B cell (primary cell): Measurements from ENCODE around the gene LRRN3. TPM values are rescaled to one million over a fixed set of nuclear protein-coding genes. Genes with fewer than 3 reads are reported as not detected.
A peak's percentile ranks its signal among the peaks of the same experiment; 100 is the strongest.

Source experiments
- ATAC-seq: fragments of 200-7000 bp; cut with Tn5 transposase; one replicate; pipeline ENCODE4 v1.10.0; 2021; ENCODE audit warnings: low read depth, mild to moderate bottlenecking, moderate number of reproducible peaks, moderate library complexity
- CTCF ChIA-PET: fragments of 350-600 bp; sonication (Branson Sonifier 250); formaldehyde crosslinking; loops from one replicate; lab custom pipeline; 2021; ENCODE audit warnings: antibody characterized with exemption, inconsistent platforms; lab: Charles Lee
- POLR2A ChIA-PET: fragments of 350-600 bp; sonication (Branson Sonifier 250); formaldehyde crosslinking; loops from one replicate; lab custom pipeline; 2021; ENCODE audit warnings: antibody characterized with exemption; lab: Charles Lee
- DNase-seq: peaks from one replicate; pipeline ENCODE4 v3.0.0; 2013
- H2AFZ ChIP-seq: 2 replicates; pipeline ENCODE4 v1.6.1; 2012; ENCODE audit warnings: mild to moderate bottlenecking, low read depth, low read length; ENCODE audit not compliant: insufficient read depth, poor library complexity, severe bottlenecking
- H3K27ac ChIP-seq, 2 donors: 1 replicate in 1 of 2; 2 replicates in 1 of 2; pipeline ENCODE4 v1.5.1; 2012 to 2013; ENCODE audit warnings: low read length in 2 of 2, mild to moderate bottlenecking in 2 of 2, moderate library complexity in 1 of 2
- H3K27me3 ChIP-seq, 4 experiments: fragments of 200-600 bp in 1 of 4; sonication (generic) in 1 of 4; replicated peaks in 1 of 4; 1 replicate in 2 of 4; 2 replicates in 2 of 4; pipeline versions ENCODE4 v1.6.1 to v1.7.0; 2013 to 2016; ENCODE audit warnings: low read length in 3 of 4, mild to moderate bottlenecking in 2 of 4, mixed read lengths in 1 of 4, moderate library complexity in 1 of 4; ENCODE audit not compliant: insufficient read depth in 4 of 4, control insufficient read depth in 3 of 4; ENCODE audit errors: control extremely low read depth in 1 of 4
- H3K36me3 ChIP-seq, 2 experiments: replicated peaks in 1 of 2; 1 replicate in 1 of 2; 2 replicates in 1 of 2; pipeline versions ENCODE4 v1.6.1 to v1.7.1; 2013; ENCODE audit warnings: low read length in 1 of 2; ENCODE audit not compliant: insufficient read depth in 2 of 2, control insufficient read depth in 1 of 2; ENCODE audit errors: control extremely low read depth in 1 of 2, extremely low read depth in 1 of 2
- H3K4me1 ChIP-seq, 2 donors: fragments of 200-600 bp in 1 of 2; sonication (generic) in 1 of 2; 1 replicate in 1 of 2; 2 replicates in 1 of 2; pipeline versions ENCODE4 v1.5.1 to v1.6.1; 2013 to 2017; ENCODE audit warnings: low read length in 2 of 2; ENCODE audit not compliant: control insufficient read depth in 2 of 2, insufficient read depth in 2 of 2
- H3K4me2 ChIP-seq: replicated peaks from 2 replicates; pipeline ENCODE3; 2012; ENCODE audit warnings: mild to moderate bottlenecking, low read depth, low read length; ENCODE audit not compliant: poor library complexity, severe bottlenecking
- H3K4me3 ChIP-seq, 5 experiments: fragments of 200-600 bp in 1 of 5; sonication (generic) in 1 of 5; 1 replicate in 3 of 5; 2 replicates in 2 of 5; pipeline versions ENCODE4 v1.5.1 to v1.7.0; 2011 to 2016; ENCODE audit warnings: low read length in 4 of 5, mild to moderate bottlenecking in 4 of 5, low read depth in 2 of 5, control low read depth in 1 of 5, moderate library complexity in 1 of 5; ENCODE audit not compliant: insufficient read depth in 1 of 5; ENCODE audit errors: control extremely low read depth in 1 of 5, extremely low read depth in 1 of 5
- H3K79me2 ChIP-seq: fragments of 200-600 bp; sonication (generic); one replicate; pipeline ENCODE4 v1.6.0; 2016; ENCODE audit warnings: low read length; ENCODE audit not compliant: control insufficient read depth, insufficient read depth
- H3K9ac ChIP-seq: fragments of 200-600 bp; sonication (generic); 2 replicates; pipeline ENCODE4 v1.6.1; 2017; ENCODE audit warnings: mild to moderate bottlenecking, low read length, moderate library complexity
- H3K9me3 ChIP-seq, 3 donors: one replicate each; pipeline versions ENCODE4 v1.6.1 to v1.7.1; 2013; ENCODE audit warnings: low read length in 2 of 3; ENCODE audit not compliant: control insufficient read depth in 2 of 3, insufficient read depth in 1 of 3; ENCODE audit errors: control extremely low read depth in 1 of 3
- H4K20me1 ChIP-seq: 2 replicates; pipeline ENCODE4 v1.6.0; 2012; ENCODE audit warnings: mild to moderate bottlenecking, low read length; ENCODE audit not compliant: insufficient read depth, control insufficient read depth, poor library complexity, severe bottlenecking
- H3K27ac Mint-ChIP-seq: one replicate; pipeline ENCODE4 v1.8.0; 2021; ENCODE audit warnings: mixed read lengths
- H3K27me3 Mint-ChIP-seq: one replicate; pipeline ENCODE4 v1.8.0; 2021; ENCODE audit warnings: mixed read lengths
- H3K4me1 Mint-ChIP-seq: one replicate; pipeline ENCODE4 v1.8.0; 2021; ENCODE audit warnings: mixed read lengths
- H3K4me3 Mint-ChIP-seq: one replicate; pipeline ENCODE4 v1.8.0; 2021; ENCODE audit warnings: mixed read lengths
- H3K9me3 Mint-ChIP-seq: one replicate; pipeline ENCODE4 v1.8.0; 2022; ENCODE audit warnings: mixed read lengths; ENCODE audit not compliant: insufficient read depth
- CTCF ChIP-seq: fragments of 200-600 bp; IDR thresholded peaks from one replicate; pipeline ENCODE4 v1.8.0; 2022; ENCODE audit warnings: antibody characterized with exemption, mild to moderate bottlenecking
- EZH2 ChIP-seq: IDR thresholded peaks from 2 replicates; pipeline ENCODE4 v1.6.1; 2012; ENCODE audit warnings: borderline replicate concordance, low read depth, mild to moderate bottlenecking, moderate library complexity, low read length; ENCODE audit not compliant: insufficient read depth, poor library complexity, severe bottlenecking
- WGBS: methylation state at CpG from one replicate; pipeline ENCODE4 v1.1.5; 2013; ENCODE audit warnings: missing lambda C conversion rate; ENCODE audit not compliant: insufficient coverage; 5-methylcytosine and 5-hydroxymethylcytosine counted together
- intact Hi-C: fragments of 100-400 bp; cut with micrococcal nuclease; formaldehyde crosslinking; loops from one replicate; pipeline ENCODE4 v1.10.0; 2022
- polyA plus RNA-seq: library from polyadenylated mRNA; depleted of rRNA; stranded (reverse); fragments of >200 nt; gene quantifications from 2 replicates; pipeline ENCODE4 v1.2.3, GENCODE V29; 2012
- total RNA-seq, 2 donors: library from RNA; stranded (reverse); fragments of 120-200 nt in 1 of 2; gene quantifications; 1 replicate in 1 of 2; 2 replicates in 1 of 2; pipeline versions ENCODE4 v1.2.3 to v1.2.4, GENCODE V29; 2013 to 2022

LRRN3 gene
- total and polyA plus RNA-seq, 2 donors (not counting 1 experiment from before 2014, with no cell fraction given) = 0.03 to 0.20 TPM

- Histone ChIP-seq H2AFZ (no peak overlapping the region), H3K27me3 (no peaks in the 10 kb centered on the region), H3K4me1 (no peaks in the 10 kb centered on the region), H3K9ac (no peak overlapping the region), H3K4me2 (no peak overlapping the region), H3K9me3 (no peaks in the 10 kb centered on the region), H3K4me3 (no peak overlapping the region), H3K79me2 (no peaks in the 10 kb centered on the region), H3K36me3 (no peaks in the 10 kb centered on the region), H4K20me1 (no peaks in the 10 kb centered on the region), H3K27ac (no peak overlapping the region)
- Mint-ChIP-seq H3K4me3 (no peak overlapping the region), H3K9me3 (peaks cover 2% of the 10 kb centered on the region), H3K27ac (no peak overlapping the region), H3K4me1 (peaks cover 6% of the 10 kb centered on the region), H3K27me3 (no peaks in the 10 kb centered on the region)
- DNase-seq (peak; percentile 55), ATAC-seq (peak; percentile 53)
- intact Hi-C loops = loop anchor here (1.0 to 10.0 kb wide), 4 partner anchors 47 to 1245 kb away; partner anchors contain the start of gene IMMP2L
- POLR2A ChIA-PET = no interaction called here
- TF ChIP-seq EZH2 (no peak), CTCF (peak; percentile 84)
- CTCF ChIA-PET = interaction anchor here (0.7 to 0.9 kb wide), 2 partner anchors 21 to 34 kb away, joined by 3 read pairs; no protein-coding TSS in a partner anchor
- no CpG with 5 or more reads among the region's 1 CpG for WGBS
These were observed 1.0 kb upstream of the LRRN3 start for GRCh38 chr7:111089822-111090426.

DNA sequence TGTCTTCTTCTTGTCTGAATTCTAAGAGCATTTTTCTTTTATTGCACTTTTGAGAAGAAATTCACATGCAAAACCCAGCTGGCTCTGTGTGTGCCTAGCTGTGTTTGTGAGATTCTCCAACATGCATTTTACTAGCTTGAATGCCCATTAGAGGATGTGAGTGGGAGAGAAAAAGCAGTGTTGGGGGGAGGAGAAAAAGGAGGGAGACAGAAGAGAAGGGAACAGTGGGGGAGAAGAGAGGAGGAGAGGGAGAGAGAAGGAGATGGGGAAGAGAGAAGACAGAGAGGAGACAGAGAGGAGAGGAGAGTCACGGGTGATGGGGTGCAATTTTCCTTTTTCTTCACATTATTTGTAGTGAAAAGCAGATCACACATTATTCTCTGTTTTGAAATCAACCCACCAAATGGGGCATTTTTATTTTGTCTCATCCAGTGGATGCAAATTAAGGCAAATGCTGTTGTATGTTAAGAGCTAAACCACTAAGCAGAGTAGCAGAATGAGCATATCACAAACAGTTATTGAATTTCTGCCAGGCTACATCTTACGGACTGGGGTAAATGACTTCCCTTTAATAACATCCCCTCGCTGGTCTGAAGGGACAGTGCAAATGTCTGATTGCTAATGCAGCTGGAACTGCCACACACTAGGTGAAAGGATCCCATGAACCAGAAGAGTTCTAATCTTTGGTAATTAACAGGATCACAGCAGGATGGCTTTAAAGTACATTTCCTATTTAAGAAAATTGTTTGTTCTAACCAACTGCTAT is 849 bp downstream of the LRRN3 start:
- WGBS = no CpG with 5 or more reads among the region's 3 CpGs
- intact Hi-C loops = loop anchor here (10.0 kb wide), 1 partner anchor 1247 kb away; no protein-coding TSS in a partner anchor

More for the DNA sequence above, 849 bp downstream of the LRRN3 start:
- TF ChIP-seq EZH2 = no peak
- no peak for TF ChIP-seq CTCF
- Mint-ChIP-seq H3K27ac (no peak overlapping the region), H3K9me3 (no peaks in the 10 kb centered on the region), H3K4me3 (no peak overlapping the region), H3K27me3 (no peaks in the 10 kb centered on the region), H3K4me1 (no peaks in the 10 kb centered on the region)
- ChIA-PET POLR2A (no interaction called here), CTCF (interaction anchor here (0.7 to 1.7 kb wide), 6 partner anchors 9 to 644 kb away, joined by 3 to 5 read pairs (median 3); no protein-coding TSS in a partner anchor)
- ATAC-seq = no peak
- Histone ChIP-seq H4K20me1 (no peaks in the 10 kb centered on the region), H3K79me2 (no peaks in the 10 kb centered on the region), H2AFZ (no peak overlapping the region), H3K27me3 (no peaks in the 10 kb centered on the region), H3K4me1 (no peaks in the 10 kb centered on the region), H3K27ac (no peak overlapping the region), H3K36me3 (no peaks in the 10 kb centered on the region), H3K4me2 (no peak overlapping the region), H3K4me3 (no peak overlapping the region), H3K9ac (no peak overlapping the region), H3K9me3 (no peaks in the 10 kb centered on the region)
- DNase-seq = no peak
